HL-60 (cell line): Measurements from ENCODE around the gene SH2D3C.

Experiments
- CTCF ChIP-seq: IDR thresholded peaks from one replicate; pipeline ENCODE4 v1.5.1; 2011; ENCODE audit warnings: low read length, control low read depth, inconsistent platforms; ENCODE audit not compliant: insufficient read depth
- GABPA ChIP-seq: IDR thresholded peaks from 2 replicates; pipeline ENCODE4 v1.6.1; 2012; ENCODE audit warnings: low read depth
- POLR2AphosphoS5 ChIP-seq: IDR thresholded peaks from 2 replicates; pipeline ENCODE4 v1.6.1; 2012; ENCODE audit warnings: low read depth

- TF ChIP-seq CTCF (no peak), POLR2AphosphoS5 (no peak), GABPA (no peak)
Measured at GRCh38 chr9:127772603-127773002, 5.9 kb downstream of the SH2D3C start.
